HG02763 (cell line): ENCODE results near the gene TNNC1.

Source experiments
- ATAC-seq: cut with Tn5 transposase; IDR thresholded peaks from one replicate; pipeline ENCODE4 v1.9.1; 2021; ENCODE audit warnings: mild to moderate bottlenecking, moderate library complexity; ENCODE audit not compliant: unreplicated experiment

The TNNC1 gene

GRCh38 chr3:52453496-52454249 is at the start of gene TNNC1:
TSS of gene TNNC1 (minus strand) at chr3:52454041. CDS start at chr3:52454015, 26 bp downstream.
- no peak for ATAC-seq

GRCh38 chr3:52502808-52503350 is 49.0 kb upstream of the TNNC1 start:
- ATAC-seq: no peak

GRCh38 chr3:52502001-52502400 is 48.2 kb upstream of the TNNC1 start:
- ATAC-seq: no peak

GRCh38 chr3:52501046-52501445 is 47.2 kb upstream of the TNNC1 start:
- no peak for ATAC-seq

- no peak for ATAC-seq
Measured at GRCh38 chr3:52498137-52499054, 44.6 kb upstream of the TNNC1 start.

GRCh38 chr3:52495777-52496602 is 42.1 kb upstream of the TNNC1 start:
- ATAC-seq: no peak

- ATAC-seq: no peak
Measured at GRCh38 chr3:52494886-52495495, 41.1 kb upstream of the TNNC1 start, which contains the start of gene STAB1. TSS of gene STAB1 (plus strand) at chr3:52495338. CDS start at chr3:52495414, 76 bp downstream.

GRCh38 chr3:52494445-52494844 is 40.6 kb upstream of the TNNC1 start:
- ATAC-seq: no peak

GRCh38 chr3:52493232-52494017 is 39.6 kb upstream of the TNNC1 start:
- no peak for ATAC-seq

- ATAC-seq: no peak
Measured at GRCh38 chr3:52492059-52492458, 38.2 kb upstream of the TNNC1 start.

- ATAC-seq: no peak
Measured at GRCh38 chr3:52490939-52491526, 37.2 kb upstream of the TNNC1 start.

- ATAC-seq: no peak
Measured at GRCh38 chr3:52490035-52490938, 36.4 kb upstream of the TNNC1 start.

- ATAC-seq: no peak
Measured at GRCh38 chr3:52489453-52489852, 35.6 kb upstream of the TNNC1 start.

- no peak for ATAC-seq
Measured at GRCh38 chr3:52488746-52489145, 34.9 kb upstream of the TNNC1 start.

GRCh38 chr3:52487788-52488691 is 34.2 kb upstream of the TNNC1 start:
- ATAC-seq: no peak

- no peak for ATAC-seq
Measured at GRCh38 chr3:52487050-52487787, 33.4 kb upstream of the TNNC1 start.
